ENCODE data around the gene C1orf50. TPM values are rescaled to one million over a fixed set of nuclear protein-coding genes. Genes with fewer than 3 reads are reported as not detected.

Gene C1orf50
- total RNA-seq, 1 experiment from 2014 or later = 7.7 TPM

DNA sequence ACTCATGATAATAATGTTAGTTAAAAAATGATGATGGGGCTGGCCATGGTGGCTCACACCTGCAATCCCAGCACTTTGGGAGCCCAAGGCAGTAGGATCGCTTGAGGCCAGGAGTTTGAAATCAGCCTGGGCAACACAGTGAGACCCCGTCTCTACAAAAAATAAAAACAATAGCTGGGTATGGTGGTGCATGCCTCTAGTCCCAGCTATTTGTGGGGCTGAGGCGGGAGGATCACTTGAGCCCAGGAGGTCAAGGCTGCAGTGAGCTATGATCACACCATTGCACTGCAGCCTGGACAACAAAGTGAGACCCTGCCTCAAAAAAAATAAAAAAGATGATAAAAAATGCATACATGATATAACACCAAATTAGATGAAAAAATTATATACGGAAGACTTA, 5.5 kb upstream of the C1orf50 start:
- Histone ChIP-seq H3K23me2 (ENCODE audit: insufficient read length, low read depth, low read length, poor library complexity, severe bottlenecking) (peaks cover 7% of the 10 kb centered on the region), H3K79me1 (ENCODE audit: insufficient read depth, low read depth, low read length, poor library complexity, severe bottlenecking) (no peaks in the 10 kb centered on the region), H2BK15ac (ENCODE audit: low read depth, low read length) (no peak overlapping the region), H3K4ac (ENCODE audit: low read depth, low read length) (no peak overlapping the region), H3K4me2 (ENCODE audit: insufficient read depth, insufficient read length, low read length) (no peak overlapping the region), H2BK20ac (ENCODE audit: low read depth, low read length, poor library complexity, severe bottlenecking) (no peak overlapping the region), H3K23ac (ENCODE audit: insufficient read length, low read depth, low read length) (no peak overlapping the region), H3K56ac (ENCODE audit: insufficient read length, low read depth, low read length) (no peak overlapping the region), H3K14ac (ENCODE audit: insufficient read depth, low read length) (no peak overlapping the region), H2BK12ac (ENCODE audit: insufficient read length, low read depth, low read length) (no peak overlapping the region), H3K27me3 (ENCODE audit: insufficient read depth, low read length) (no peaks in the 10 kb centered on the region), H3K9me3 (ENCODE audit: control insufficient read depth, low read depth, low read length) (no peaks in the 10 kb centered on the region), H2BK120ac (ENCODE audit: low read depth, low read length, poor library complexity, severe bottlenecking) (no peak overlapping the region), H3K27ac (ENCODE audit: insufficient read length, low read depth, low read length) (no peak overlapping the region), H4K8ac (replicated peaks; ENCODE audit: insufficient read length, low read depth, low read length) (no peak overlapping the region), H3K4me1 (ENCODE audit: insufficient read depth, low read length) (no peaks in the 10 kb centered on the region), H4K20me1 (ENCODE audit: control insufficient read depth, insufficient read depth, insufficient read length) (no peaks in the 10 kb centered on the region), H2BK5ac (ENCODE audit: insufficient read length, low read length) (no peak overlapping the region), H2AFZ (ENCODE audit: low read length) (no peak overlapping the region), H3K79me2 (ENCODE audit: insufficient read depth, low read length) (no peaks in the 10 kb centered on the region), H3K18ac (ENCODE audit: insufficient read length, low read depth, low read length) (no peak overlapping the region), H3K9ac (ENCODE audit: extremely low read depth, insufficient read length, low read length) (no peak overlapping the region), H4K91ac (ENCODE audit: insufficient read length, low read depth, low read length) (no peak overlapping the region), H3T11ph (ENCODE audit: low read length) (no peak overlapping the region), H2AK5ac (ENCODE audit: insufficient read length, low read length) (no peak overlapping the region), H4K5ac (ENCODE audit: insufficient read length, low read depth, low read length) (no peak overlapping the region)
- Mint-ChIP-seq H3K4me3 (no peak overlapping the region), H3K9me3 (no peaks in the 10 kb centered on the region), H3K27me3 (ENCODE audit: low read depth) (no peaks in the 10 kb centered on the region), H3K27ac (no peak overlapping the region), H3K36me3 (ENCODE audit: insufficient read depth in 1 of 3, low read depth in 3 of 3) (peaks cover 9 to 42% (median 39%) of the 10 kb centered on the region in 3 experiments; a peak in 6 of 7 replicates), H3K4me1 (peaks cover 0 to 3% of the 10 kb centered on the region in 2 experiments; a peak in 3 of 4 replicates)
- DNase-seq = no peak
- no peak for TF ChIP-seq CTCF (conservative IDR thresholded peaks at IDR 0.05)
- no CpG with 5 or more reads among the region's 4 CpGs for WGBS (ENCODE audit: extremely low coverage, insufficient read length, low lambda C conversion rate)
